ENCODE measurements around the gene IQGAP2.
"Not testable (repeated sequence)": the region's sequence is repeated elsewhere in the genome, so short reads cannot be mapped to it uniquely, and the experiment has no call there.

The IQGAP2 gene

GRCh38 chr5:76663573-76663972 lies 260.5 kb downstream of the IQGAP2 start:
- DNase-seq (ENCODE audit: low read depth): no peak

- DNase-seq (ENCODE audit: low read depth): no peak
Observed at GRCh38 chr5:76664079-76664478, 261.0 kb downstream of the IQGAP2 start.

GRCh38 chr5:76667495-76667894 lies 264.4 kb downstream of the IQGAP2 start:
- no peak for DNase-seq (ENCODE audit: low read depth)

- DNase-seq (ENCODE audit: low read depth): no peak
Observed at GRCh38 chr5:76669245-76669644, 266.2 kb downstream of the IQGAP2 start.

GRCh38 chr5:76670508-76670907 lies 267.4 kb downstream of the IQGAP2 start:
- no peak for DNase-seq (ENCODE audit: low read depth)

GRCh38 chr5:76672242-76672641 lies 269.2 kb downstream of the IQGAP2 start:
- DNase-seq (ENCODE audit: low read depth): no peak

GRCh38 chr5:76673125-76673524 lies 270.0 kb downstream of the IQGAP2 start:
- DNase-seq (ENCODE audit: low read depth): no peak

- no peak for DNase-seq (ENCODE audit: low read depth)
Observed at GRCh38 chr5:76674330-76675066, 271.4 kb downstream of the IQGAP2 start.

- no peak for DNase-seq (ENCODE audit: low read depth)
Observed at GRCh38 chr5:76675364-76675763, 272.3 kb downstream of the IQGAP2 start.

GRCh38 chr5:76677849-76678472 lies 274.9 kb downstream of the IQGAP2 start:
- DNase-seq (ENCODE audit: low read depth): no peak

- DNase-seq (ENCODE audit: low read depth): no peak
Observed at GRCh38 chr5:76679231-76679630, 276.1 kb downstream of the IQGAP2 start.

GRCh38 chr5:76680826-76681225 lies 277.7 kb downstream of the IQGAP2 start:
- not testable (repeated sequence) for DNase-seq (ENCODE audit: low read depth)

- no peak for DNase-seq (ENCODE audit: low read depth)
Observed at GRCh38 chr5:76681287-76681686, 278.2 kb downstream of the IQGAP2 start.

- no peak for DNase-seq (ENCODE audit: low read depth)
Observed at GRCh38 chr5:76682387-76682786, 279.3 kb downstream of the IQGAP2 start.

GRCh38 chr5:76683816-76684731 lies 281.0 kb downstream of the IQGAP2 start:
- no peak for DNase-seq (ENCODE audit: low read depth)

- DNase-seq (ENCODE audit: low read depth): no peak
Observed at GRCh38 chr5:76684756-76685519, 281.9 kb downstream of the IQGAP2 start.

GRCh38 chr5:76685704-76686103 lies 282.6 kb downstream of the IQGAP2 start:
- DNase-seq (ENCODE audit: low read depth): no peak

- DNase-seq (ENCODE audit: low read depth): no peak
Observed at GRCh38 chr5:76688212-76688611, 285.1 kb downstream of the IQGAP2 start.

- DNase-seq (ENCODE audit: low read depth): no peak
Observed at GRCh38 chr5:76688836-76689235, 285.8 kb downstream of the IQGAP2 start.

- DNase-seq (ENCODE audit: low read depth): no peak
Observed at GRCh38 chr5:76689321-76690036, 286.4 kb downstream of the IQGAP2 start.

GRCh38 chr5:76690037-76690679 lies 287.1 kb downstream of the IQGAP2 start:
- DNase-seq (ENCODE audit: low read depth): no peak

Data from T follicular helper cell (primary cell).